NCI-H510A (cell line): Measurements from ENCODE around the gene DSCAM.

Source experiments
- DNase-seq: peaks from one replicate; lab custom pipeline; 2025; lab: John Stamatoyannopoulos, UW

Gene DSCAM

DNA sequence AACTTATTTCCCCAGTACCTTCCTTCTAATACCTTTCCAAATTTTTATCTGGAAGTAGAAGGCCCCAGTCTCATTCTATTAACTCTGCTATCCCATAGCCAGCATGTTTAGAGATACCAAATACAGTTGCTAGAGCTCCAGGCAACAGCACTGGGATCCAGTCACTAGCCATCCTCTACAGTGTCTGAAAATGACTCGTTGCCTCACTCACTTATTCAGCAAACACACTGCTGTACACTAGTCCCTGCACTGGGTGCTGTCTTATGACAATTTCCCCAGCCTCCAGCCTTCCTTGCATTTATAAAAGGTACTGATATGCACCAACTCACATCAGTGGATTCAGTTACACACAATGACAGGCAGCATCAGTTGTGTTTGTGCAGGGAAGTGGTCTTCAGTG is 179.0 kb downstream of the DSCAM start:
- DNase-seq = no peak

DNA sequence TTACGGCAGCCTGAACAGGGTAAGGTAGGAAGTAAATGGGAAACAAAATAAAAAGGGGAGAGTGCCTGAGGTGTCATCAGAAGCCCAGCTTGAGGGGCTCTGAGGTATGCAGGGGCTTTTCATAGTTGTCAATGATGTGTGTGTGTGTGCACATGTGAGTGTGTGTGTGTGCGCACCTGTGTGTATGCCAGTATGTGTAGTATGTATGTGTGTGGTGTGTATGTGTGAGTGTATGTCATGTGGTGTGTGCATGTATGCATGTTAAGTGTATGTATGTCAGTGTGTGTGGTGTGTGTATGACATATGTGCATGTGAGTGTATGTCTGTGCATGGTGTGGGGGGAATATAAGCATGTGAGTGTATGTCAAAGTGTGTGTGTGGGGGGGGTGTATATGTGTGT is 184.1 kb downstream of the DSCAM start:
- DNase-seq = no peak

DNA sequence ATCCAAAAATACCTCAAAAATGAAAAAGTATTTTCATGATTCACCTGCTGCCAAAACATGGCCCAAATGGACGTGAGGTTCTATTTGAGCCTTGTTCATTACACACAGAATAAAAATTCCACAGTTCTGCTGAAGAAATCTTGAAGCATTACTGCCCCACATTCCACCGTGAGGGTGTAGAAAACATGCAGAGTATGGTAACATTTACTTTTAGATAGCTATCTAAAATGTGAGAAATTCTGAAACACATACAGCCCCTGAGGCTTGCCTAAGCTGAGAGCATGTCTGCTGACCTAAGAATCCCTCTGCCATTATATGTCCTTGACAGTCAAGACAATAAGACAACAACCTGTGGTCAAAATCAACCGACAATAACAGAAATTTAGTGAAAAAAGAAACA is 186.5 kb downstream of the DSCAM start:
- DNase-seq = no peak

DNA sequence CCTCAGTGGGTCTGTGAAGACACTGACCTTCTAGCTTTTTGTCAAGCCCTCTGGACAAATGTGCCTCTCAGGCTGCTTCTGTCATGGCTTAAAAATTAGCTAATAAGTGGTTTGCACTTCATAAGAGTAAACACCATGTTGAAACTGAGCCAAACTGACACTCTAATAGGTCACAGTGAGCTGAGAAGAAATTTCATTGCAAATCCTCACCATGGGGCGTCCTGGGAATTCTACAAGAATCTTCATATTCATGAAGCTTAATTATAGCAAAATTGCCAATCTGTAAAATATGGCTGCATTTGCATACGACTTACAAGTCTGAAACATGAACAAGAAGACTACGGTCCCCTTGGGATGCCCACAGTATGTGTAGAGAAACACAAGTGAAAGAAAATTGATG is 188.6 kb downstream of the DSCAM start:
- DNase-seq = no peak

DNA sequence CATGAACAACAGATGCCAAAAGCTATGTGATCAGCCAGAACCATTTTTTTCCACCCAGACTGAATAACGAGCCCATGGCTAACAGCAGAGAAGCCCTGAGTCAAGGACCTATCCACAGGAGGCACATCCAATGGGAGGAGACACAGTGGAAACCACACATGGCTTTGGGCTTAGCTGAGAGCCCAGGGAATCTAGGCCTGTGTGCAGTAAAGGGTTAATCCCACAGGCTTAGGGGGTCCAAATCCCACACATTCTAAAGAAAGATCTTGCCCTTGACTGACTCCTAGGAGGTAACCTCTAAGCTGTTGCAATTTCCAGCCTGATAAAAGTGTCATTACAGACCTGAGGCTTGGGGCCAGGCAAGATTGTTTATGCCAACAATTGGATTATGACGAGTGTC is 194.5 kb downstream of the DSCAM start:
- no peak for DNase-seq

DNA sequence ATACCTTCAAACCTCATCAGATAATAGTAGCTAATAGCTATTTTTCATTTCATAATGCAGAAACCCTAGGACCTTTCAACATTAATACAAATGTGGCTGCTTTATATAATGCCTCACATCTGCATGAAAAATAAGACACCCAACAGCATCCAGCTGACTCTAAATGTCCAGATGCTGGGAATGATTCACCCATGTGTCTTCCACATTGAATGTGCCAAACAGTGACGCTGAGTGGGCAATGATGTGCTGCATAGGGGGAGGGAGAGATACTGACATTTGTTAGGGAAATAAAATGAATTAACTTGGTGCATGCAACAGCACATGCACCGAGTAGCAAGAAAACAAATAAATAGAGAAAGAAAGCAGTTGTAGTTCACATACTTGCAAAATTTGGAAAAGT is 199.3 kb downstream of the DSCAM start:
- no peak for DNase-seq

DNA sequence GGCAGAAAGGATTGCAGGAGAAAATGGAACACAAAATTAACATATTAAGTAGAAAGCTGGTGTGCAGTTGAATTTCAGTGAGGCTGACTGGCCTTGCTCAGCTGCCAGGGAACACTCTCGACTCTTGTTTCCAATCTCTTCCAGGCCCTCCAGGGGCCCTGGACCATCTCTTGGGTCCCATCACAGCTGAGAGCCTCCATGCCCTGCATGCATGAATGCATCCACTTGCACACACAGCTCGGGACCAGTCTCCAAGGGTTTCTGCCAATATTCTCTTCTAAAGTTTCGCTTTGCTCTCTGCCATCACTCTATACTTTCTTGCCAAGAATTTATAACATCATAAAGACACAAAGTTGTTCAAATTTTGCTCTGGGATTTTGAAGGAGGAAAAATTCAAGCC is 200.3 kb downstream of the DSCAM start:
- DNase-seq = no peak

DNA sequence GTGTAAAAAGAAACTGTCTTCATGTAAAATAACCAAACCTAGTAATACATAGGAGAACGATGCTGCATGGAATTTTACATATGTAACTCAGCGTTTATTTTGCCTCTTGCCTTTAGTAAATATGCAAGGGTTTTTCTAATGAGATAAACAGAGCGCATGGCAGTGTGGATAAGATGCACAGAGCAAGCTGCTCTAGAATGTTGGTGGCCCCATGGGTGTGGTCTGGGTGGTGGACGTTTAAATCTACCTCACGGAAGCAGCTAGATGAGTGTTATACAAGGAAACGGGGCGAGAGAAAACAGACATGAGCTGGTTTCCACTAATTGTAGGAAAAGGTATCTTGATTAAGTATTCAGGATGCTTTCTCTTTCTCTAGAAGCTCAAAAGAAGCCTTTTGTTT is 205.9 kb downstream of the DSCAM start:
- DNase-seq = no peak

DNA sequence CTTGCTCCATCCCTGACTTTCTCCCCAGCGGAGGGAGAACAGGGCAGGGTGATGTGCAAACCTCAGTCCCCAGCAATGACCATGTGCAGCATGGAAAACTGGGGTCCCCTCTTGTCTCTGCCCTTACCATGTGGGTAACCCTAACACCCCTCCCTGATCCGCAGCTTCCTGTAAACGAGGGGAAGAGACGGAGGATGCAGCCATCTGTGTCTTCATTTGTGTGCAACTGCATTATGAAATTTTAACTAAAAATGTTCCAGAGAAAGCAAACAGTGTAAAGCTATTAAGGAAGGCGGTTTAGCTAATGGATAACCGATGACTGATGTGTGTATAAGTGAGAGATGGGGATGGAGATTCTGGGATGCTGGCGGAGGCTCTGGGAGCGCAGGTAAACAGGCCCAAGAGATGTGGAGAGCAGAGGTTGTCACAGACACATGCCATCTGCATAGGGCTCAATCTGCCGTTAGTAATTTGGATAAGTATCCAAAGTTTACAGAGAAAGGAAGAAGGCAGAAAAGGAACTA is 206.6 kb downstream of the DSCAM start:
- no peak for DNase-seq

DNA sequence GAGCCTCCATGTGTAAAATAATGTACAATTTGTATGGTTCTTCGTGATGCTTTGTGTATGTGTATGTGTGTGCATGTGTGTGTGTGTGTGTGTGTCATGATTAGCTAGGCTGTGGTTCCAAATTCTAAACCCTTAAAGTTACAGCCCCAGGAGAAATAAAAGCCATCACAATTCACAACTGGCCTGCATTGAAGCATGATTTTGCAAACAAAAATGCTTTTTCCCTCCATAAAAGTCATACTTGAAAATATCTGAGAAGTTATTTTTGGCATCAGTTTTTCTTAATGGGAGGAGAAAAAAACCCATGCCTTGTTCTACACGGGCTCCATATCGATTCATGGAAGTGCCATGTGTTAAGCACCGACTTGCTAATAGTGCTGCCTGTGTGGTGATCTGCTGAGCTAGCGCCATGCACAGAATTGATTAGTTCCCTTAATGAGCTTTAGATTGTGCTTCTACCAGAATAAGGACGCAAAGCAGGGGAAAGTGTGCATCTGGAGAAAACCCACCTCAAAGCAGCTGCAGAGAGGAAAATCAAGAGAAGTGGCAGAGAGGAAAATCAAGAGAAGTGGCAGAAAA is 207.3 kb downstream of the DSCAM start:
- no peak for DNase-seq

DNA sequence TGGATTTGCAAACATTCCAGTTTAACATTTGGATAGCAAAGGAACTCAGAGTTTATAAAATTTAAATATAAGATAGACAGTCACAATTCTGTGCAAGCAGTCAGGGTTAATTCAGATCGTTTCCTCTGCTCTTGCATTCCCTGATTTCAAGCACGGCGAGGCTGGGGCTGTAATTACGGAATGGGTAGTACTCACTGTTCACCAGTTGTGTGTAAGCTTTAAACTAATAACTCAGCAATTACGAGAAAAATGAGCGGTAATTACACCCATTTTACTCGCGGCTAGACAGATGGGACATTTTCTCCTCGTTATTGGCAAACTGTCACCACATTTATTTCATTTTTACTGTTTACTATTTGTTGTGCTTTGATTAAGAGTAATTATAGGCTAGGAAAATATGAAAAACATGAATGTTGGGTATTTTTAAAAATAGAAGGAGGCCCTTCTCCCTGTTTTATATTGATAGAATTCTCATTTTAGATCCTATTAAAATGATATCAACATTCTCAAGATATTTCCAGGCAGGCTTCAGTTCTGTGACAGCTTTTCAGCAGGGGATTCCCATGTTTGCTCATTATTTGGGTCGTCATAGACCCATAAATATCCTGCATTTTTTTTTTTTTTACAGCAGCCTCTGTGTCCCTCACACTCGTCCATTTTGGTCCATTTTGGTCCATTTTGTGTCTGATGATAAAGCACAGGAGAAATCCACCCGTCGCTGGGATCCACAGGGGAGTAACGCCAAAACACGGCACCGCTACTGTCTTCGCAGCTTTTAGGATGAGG is 208.3 kb downstream of the DSCAM start:
- DNase-seq = no peak

DNA sequence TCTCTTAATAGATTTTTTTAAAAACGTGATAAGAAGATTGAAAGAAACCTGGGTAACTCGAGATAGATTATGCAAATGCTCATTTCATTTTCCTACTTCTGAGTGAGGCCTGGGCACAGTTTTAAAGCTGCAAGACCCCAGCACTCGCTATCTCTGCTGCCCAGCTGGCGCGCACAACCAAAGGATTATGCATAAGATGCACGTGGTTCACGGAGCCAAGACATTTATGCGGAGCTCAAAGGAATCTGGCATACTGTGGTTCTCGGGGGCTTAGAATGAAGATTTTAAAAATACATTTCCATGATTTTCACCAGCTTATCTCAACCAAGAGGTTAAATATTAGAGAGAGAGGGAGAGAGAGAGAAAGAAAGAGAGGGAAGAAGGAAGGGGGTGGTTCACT is 210.9 kb downstream of the DSCAM start:
- DNase-seq = no peak

DNA sequence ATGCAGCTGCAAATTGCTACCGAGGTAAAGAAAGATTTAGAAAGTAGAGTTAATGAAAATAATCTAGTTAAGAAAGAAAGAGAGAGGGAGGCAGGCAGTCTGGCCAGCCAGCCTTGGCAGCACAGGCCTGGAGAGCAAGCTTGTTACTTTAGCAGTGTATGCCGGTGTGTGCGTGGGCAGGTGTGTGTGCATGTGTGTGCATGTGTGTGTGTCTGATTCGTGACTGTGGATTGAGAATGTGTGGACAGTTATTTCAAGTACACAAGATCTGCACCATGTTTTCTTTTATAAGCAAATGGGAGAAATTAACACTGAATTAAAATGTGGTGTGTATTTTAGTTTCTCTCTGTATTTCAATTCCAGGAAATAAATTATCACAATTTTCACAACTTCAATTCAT is 211.6 kb downstream of the DSCAM start:
- no peak for DNase-seq

DNA sequence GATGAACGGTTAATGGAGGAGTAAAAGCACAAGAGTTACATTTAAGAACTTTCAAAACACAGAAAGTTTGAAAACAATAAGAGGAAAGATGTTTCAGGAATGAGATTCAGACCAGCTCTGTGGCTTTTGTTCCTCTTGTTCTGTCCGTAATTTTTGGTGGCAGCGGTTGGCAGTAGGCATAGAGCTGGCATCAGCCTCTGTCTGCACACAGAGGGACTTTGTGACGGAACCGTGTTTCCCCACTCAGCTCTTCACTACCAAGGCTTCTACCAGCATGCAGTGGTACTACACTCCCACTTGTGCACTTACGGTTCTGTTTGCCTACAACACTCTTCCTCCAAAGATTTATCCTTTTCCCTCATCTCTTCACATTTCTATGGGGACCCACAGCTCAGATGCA is 212.8 kb downstream of the DSCAM start:
- DNase-seq = no peak

DNA sequence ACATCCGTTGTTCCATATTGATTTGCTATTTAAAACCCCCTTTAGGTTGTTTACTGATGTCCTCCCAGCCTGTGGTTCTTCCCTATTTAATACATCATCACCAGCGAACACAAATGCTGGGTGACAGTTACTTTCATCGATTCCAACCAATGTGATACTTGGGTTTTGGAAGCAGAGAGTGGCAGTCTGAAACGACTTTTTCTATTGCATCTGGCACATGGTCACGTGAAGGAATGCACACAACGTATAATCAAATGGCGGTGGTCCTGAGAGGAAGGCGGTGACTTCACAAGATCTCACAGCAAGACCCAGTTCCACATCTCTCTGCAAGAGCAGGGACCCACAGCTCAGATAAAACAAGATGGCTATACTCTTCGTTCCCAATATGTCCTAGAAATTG is 213.9 kb downstream of the DSCAM start:
- no peak for DNase-seq

DNA sequence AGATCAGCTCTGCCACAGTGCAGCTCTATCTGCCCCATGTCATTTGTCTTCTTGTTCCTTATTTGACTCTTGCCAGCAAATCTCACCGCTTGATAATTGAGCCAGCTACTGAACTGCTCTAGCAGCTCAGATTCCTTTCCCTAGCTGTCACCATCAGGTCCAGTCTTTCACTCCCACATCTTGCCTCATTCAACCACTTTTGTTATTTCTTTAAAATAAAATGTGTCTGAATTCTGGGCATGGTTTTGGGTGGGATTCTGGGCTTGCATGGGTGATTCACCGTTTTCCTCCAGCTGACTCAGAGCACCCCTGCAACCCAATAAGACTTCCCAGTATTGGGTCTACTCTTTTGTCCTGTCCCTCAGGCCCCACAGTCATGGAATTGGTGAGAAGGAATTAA is 215.7 kb downstream of the DSCAM start:
- DNase-seq = no peak

DNA sequence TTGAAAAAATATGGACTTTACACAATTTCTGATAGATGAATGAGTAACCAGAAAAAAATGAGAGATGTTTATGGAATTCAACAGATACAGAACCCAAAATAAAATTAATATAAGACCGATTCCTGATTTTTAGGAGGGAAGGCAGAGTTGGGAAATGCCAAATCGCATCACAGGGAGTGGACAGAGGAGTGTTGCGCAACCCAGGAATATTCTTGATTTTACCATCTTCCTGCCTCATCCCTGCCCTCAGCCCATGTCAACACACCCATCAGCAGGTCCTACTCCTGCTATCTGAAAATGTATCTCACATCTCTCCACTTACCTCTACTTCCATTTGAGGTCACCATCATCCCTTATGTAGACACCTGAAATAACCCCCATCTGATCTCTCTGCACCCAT is 221.0 kb downstream of the DSCAM start:
- no peak for DNase-seq

DNA sequence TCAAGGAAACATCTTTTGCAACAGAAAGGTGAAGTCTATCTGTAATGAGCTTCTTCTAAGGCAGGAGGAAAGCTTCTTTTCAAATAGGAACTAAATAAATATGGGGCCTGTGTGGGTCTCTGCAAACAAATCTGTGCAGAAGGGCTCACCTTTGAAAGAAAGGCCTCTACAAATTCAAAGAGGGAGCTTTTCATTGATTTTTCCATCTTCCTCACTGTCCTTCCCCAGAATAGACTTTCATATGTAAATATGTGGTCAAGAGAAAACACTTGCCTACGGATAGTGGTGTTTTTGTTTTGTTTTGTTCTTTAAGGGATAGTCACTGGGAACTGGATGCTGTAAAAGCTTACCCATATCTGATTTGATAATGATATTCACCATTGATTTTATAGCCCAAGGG is 223.4 kb downstream of the DSCAM start:
- no peak for DNase-seq

DNA sequence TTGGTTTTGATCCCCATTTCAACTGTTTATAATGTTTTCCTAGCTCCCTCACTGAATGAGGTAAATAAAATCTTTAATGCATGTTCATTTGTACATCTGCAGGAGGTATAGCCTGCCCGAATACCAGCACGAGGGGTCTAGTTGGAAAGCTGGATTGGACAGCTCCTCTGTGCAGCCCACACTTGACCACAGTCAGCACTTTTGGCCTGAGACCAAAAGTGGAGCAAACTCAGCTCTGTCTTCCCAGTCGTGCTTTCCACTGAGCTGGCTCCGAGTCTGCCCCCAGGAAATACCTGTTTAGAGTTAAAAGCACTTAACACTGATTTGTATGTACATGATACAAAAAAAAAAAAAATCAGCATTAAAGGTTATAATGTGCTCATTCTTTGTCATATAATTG is 224.4 kb downstream of the DSCAM start:
- DNase-seq = no peak

DNA sequence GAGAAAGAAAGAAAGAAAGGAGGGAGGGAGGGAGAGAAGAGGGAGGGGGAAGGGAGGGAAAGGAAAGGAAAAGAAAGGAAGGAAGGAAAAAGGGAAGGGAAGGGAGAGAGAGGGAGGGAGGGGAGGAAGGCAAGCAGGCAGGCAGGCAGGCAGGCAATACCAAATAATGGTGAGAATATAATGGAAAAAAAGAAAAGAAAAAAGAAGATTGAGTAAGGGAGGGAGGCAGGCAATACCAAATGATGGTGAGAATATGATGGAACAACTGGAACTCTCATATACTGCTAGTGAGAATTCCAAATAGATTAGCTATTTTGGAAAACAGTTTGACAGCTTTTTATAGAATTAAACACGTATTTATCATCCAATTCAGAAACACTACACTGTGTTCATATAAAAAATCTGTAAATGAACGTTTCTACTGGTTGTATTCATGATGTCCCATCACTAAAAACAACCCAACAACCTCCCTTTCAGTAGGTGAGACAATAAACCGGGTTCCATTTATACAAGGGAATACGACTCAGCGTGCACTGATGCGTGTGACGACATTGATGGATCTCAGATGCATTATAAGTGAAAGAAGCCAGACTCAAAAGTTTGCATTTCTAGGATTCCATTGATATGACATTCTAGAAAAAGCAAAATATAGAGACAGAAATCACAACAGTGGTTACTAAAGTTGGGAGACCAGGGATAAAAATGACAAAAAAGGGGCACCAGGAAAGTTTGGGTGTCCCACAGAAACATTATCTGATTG is 226.4 kb downstream of the DSCAM start:
- DNase-seq = no peak

DNA sequence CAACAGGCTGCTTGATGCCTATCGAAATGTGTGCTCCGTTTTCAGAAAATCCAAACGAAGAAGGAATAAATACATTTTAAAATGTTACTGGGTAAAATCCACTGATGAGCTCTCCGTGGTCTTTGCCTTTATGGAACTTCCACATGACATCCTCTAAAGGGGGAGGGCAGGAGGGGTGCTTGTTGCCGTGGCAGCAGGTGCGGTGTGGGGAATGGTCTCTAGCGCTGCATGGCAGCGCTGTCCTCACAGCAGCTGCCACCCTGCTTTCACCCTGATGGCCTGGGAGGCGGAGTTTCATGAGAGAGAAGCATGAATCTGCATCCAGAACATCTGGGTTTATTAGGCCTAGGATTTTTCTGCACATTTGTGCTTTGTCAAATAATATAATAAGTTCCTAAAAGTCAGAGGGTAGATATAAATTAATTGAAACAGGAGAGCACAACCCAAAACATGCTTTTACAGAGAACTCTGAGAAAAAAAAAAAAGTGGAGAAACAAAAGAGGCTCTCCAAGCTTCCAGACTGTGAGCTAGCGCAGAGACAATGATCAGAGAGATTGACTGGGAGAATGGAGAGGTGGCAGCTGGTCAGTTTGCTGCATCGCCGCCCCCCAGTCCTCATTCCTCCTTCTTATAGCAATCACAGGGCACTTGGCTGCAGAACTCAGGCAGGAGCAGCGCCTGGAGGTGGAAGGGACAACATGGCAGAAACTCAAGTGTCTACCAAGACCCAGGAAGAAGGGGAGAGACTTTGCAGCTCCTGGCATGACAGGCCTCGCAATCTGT is 228.6 kb downstream of the DSCAM start:
- DNase-seq = no peak

DNA sequence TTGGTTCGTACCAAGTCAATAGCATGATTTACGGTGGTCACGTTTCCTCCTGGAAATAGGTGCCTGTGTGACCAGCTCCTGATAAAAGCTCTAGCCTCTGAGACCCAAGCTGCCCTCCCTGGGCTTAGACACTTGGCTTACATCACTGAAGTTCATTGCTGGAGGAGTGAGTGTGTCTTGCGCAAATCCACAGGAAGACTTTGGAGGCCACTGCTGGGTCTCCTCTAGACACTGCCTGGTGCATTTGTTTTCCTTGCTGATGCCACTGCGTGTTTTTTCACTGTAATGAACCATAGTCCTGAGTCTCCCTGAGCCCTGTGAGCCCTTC is 230.6 kb downstream of the DSCAM start:
- no peak for DNase-seq
